Muscle of back (tissue), 11 donors: Measurements from ENCODE around the gene PDP2. TPM values are rescaled to one million over a fixed set of nuclear protein-coding genes. Genes with fewer than 3 reads are reported as not detected.
A peak's percentile ranks its signal among the peaks of the same experiment; 100 is the strongest.
"Not testable (repeated sequence)": the region's sequence is repeated elsewhere in the genome, so short reads cannot be mapped to it uniquely, and the experiment has no call there.

Experiments used
- DNase-seq, 3 donors: peaks; one replicate each; pipeline versions ENCODE4 v3.0.0 to v3.0.0-alpha.2; 2013
- polyA plus RNA-seq, 10 donors: library from polyadenylated mRNA; unstranded; fragments of 120-200 nt; gene quantifications; one replicate each; pipeline ENCODE4 v1.2.1, GENCODE V29; 2013; ENCODE audit not compliant: insufficient read length in 10 of 10

Gene PDP2
- polyA plus RNA-seq, 10 donors, result 2.1 to 3.8 (median 2.9) TPM

- no peak for DNase-seq
These were observed 2.4 kb downstream of the PDP2 start for GRCh38 chr16:66882702-66883101.

GRCh38 chr16:66885491-66885890 lies 5.2 kb downstream of the PDP2 start:
- no peak for DNase-seq

DNA sequence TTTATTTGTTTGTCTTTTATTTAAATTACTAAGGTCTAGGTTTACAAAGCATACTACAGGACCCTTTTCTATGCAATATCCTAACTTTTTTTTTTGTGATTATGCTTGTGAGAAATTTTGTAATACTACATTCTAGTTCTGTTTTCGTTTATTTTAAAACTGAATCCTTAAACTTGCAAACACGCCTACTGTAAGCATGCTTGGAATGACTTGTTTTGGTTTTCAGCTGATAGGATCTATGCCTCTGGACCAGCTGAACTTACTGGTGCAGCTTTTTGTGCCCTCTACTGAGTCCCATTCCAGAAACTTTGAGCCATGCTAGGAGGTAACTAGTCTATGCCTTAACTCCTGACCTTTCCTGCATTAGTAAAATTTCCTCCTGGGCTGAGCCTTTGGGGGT lies 6.0 kb downstream of the PDP2 start:
- no peak for DNase-seq

- DNase-seq, result no peak
These were observed 6.6 kb downstream of the PDP2 start for GRCh38 chr16:66886914-66887313.

- no peak for DNase-seq
These were observed 8.6 kb downstream of the PDP2 start for GRCh38 chr16:66888647-66889615.

- DNase-seq, result no peak
These were observed 9.3 kb downstream of the PDP2 start for GRCh38 chr16:66889622-66890021.

DNA sequence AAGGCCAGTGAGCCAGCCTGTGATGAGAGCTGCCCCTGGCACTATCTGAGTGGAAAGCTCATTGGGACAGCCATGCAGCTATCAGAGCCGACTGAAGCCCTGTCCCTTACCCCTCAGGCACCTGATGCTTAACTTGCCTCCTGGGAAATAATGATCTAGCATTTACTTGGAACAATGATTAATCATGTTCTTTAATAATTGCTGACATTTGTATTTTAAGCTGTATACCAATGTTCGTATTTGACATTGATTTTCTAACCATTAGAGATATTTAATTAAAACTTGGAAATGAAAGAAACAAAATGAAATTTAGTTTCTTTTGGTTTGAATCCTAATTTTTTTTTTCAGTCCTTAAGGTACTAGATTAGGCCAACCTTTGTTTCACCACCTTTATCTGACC lies 10.5 kb downstream of the PDP2 start:
- DNase-seq, result no peak

DNA sequence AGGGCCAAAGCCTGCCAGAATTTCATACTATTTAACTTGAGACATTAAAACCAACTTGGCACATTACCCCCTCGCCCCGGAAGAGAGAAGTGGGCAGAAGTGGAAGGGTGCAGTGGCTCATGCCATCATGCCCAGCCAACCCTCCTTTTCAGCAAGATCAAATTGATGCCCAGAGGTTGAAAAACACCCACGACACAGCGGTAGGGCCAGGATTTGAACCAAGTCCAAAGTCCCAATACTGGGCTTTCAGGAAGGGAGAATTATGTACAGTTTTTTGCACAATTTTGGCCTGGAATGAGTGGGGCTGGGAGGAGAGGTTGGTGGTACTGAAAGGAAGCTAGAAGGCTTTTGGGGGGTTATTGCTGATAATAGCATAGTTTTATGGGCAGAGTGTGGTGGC lies 11.0 kb downstream of the PDP2 start:
- DNase-seq, result no peak

GRCh38 chr16:66891797-66892196 lies 11.5 kb downstream of the PDP2 start:
- DNase-seq, result no peak

GRCh38 chr16:66894055-66894454 lies 13.7 kb downstream of the PDP2 start:
- no peak for DNase-seq

GRCh38 chr16:66894948-66895688 lies 14.8 kb downstream of the PDP2 start:
- DNase-seq, result peak; percentile 57 to 85 (median 77)

GRCh38 chr16:66895689-66895979 lies 15.3 kb downstream of the PDP2 start:
- no peak for DNase-seq

DNA sequence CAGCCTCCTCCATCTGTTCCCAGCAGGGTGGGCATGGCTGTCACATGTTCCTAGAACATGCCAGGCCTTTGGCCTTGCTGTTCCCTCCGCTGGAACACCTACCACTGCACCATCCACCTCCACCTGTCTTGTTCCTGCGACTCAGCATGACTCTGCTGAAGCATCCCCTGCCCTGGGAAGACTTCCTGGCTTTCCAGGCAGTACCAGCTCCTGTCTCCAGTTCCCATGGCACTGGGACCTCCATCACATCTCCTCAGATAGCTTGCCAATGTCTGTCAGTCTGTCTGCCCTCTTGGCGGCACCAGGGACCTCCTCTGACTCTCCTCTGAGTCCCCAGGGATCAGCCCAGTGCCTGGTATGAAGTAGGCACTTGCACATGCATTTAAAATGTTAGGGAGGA lies 15.7 kb downstream of the PDP2 start:
- DNase-seq, result no peak

GRCh38 chr16:66896682-66897081 lies 16.4 kb downstream of the PDP2 start:
- not testable (repeated sequence) for DNase-seq

DNA sequence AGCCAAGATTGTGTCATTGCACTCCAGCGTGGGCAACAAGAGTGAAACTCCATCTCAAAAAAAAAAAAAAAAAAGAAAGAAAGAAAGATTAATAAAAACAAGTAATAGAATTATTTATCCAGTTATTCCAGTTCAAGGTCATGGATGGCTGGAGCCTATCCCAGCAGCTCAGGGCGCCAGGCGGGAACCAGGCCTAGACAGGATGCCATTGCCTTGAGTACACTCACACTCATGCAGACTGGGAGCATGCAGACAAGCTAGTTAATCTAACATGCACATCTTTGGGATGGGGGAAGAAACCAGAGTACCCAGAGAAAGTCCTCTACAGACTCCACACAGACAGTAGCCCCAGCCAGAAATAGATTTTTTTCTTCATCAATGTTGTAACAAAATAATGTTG lies 17.9 kb downstream of the PDP2 start:
- DNase-seq, result no peak

GRCh38 chr16:66898933-66899309 lies 18.6 kb downstream of the PDP2 start:
- DNase-seq, result no peak

GRCh38 chr16:66899310-66899944 lies 19.1 kb downstream of the PDP2 start:
- DNase-seq, result no peak

GRCh38 chr16:66899945-66900710 lies 19.8 kb downstream of the PDP2 start:
- peak in 2 of 3 donors; percentile 44 to 58 for DNase-seq

DNA sequence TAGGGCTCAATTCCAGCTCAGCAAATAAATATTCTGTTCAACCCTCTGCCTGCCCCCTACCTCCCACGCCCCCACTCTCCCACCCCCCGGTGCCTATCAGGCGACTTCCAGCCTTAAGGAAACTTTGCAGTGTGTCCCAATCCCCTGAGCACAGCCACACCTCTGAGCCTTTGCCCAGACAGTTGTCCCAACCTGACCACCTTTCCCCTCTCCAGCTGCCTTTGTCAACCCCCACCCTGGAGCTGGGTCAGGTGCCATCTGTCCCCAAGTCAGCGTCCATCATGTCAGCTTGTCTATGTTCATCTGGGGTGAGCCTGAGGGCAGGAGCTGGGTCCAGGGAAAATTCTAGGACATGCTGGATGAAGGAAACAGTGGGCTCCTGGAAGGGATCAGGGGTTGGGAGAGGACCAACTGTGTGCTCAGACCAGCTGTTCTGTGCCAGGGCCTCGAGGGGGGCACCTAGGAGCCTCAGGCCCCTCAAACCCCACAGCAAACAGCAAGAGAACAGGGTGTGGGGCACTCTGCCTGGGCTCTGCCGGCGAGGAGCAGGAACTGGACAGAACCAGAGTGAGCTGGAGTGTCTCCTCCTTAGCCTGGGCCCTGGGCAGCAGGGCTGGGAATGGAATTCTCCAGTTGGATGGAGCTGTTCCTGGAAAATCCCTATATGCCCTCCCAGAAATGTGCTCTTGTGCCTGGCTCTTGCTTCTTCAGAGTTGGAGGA lies 20.6 kb downstream of the PDP2 start:
- DNase-seq, result peak in 1 of 3 donors; percentile 43

DNA sequence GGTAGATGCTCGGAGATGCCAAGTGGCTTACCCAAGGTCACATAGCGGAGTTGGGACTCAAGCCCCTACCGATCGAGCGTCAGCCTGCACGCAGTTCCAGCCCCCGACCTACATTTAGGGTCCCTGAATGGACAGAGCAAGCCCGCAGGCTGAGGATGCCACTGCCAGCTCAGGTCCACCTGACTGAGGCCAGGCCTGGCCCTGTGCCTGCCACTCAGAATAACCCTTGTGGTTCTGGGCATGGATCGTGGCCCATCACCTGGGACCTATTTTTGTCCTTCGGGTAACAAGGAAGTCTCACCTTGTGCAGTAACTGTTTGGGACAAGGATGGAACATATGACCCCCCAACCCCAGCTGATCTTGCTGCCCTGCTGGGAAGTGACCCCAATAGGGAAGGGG lies 21.3 kb downstream of the PDP2 start:
- no peak for DNase-seq
